GM19099 (cell line): Measurements from ENCODE around the gene ASB18.

Experiments used
- POLR2A ChIP-seq: IDR thresholded peaks from 3 replicates; pipeline ENCODE4 v1.6.1; 2011; ENCODE audit warnings: low read depth; ENCODE audit not compliant: insufficient read length; ENCODE audit errors: extremely low read depth

ASB18 gene

GRCh38 chr2:236264256-236264655 is at the start of gene ASB18:
ASB18 (minus strand) TSS chr2:236264406; CDS start chr2:236264345, 61 bp downstream.
- TF ChIP-seq POLR2A: no peak

GRCh38 chr2:236311286-236311685 is 47.1 kb upstream of the ASB18 start:
- no peak for TF ChIP-seq POLR2A

- TF ChIP-seq POLR2A: no peak
These were observed 45.4 kb upstream of the ASB18 start for GRCh38 chr2:236309669-236310029.

GRCh38 chr2:236308855-236309668 is 44.9 kb upstream of the ASB18 start:
- TF ChIP-seq POLR2A: no peak

GRCh38 chr2:236307641-236308040 is 43.4 kb upstream of the ASB18 start:
- TF ChIP-seq POLR2A: no peak

- no peak for TF ChIP-seq POLR2A
These were observed 42.8 kb upstream of the ASB18 start for GRCh38 chr2:236306825-236307540.

GRCh38 chr2:236305964-236306605 is 41.9 kb upstream of the ASB18 start:
- TF ChIP-seq POLR2A: no peak

GRCh38 chr2:236305531-236305930 is 41.3 kb upstream of the ASB18 start:
- no peak for TF ChIP-seq POLR2A

- no peak for TF ChIP-seq POLR2A
These were observed 39.7 kb upstream of the ASB18 start for GRCh38 chr2:236303935-236304334.

- no peak for TF ChIP-seq POLR2A
These were observed 38.3 kb upstream of the ASB18 start for GRCh38 chr2:236302555-236302954.

- no peak for TF ChIP-seq POLR2A
These were observed 34.8 kb upstream of the ASB18 start for GRCh38 chr2:236298924-236299475.

GRCh38 chr2:236295481-236295880 is 31.3 kb upstream of the ASB18 start:
- no peak for TF ChIP-seq POLR2A

- TF ChIP-seq POLR2A: no peak
These were observed 30.4 kb upstream of the ASB18 start for GRCh38 chr2:236294647-236295046.

- no peak for TF ChIP-seq POLR2A
These were observed 29.1 kb upstream of the ASB18 start for GRCh38 chr2:236293241-236293810.

- TF ChIP-seq POLR2A: no peak
These were observed 27.7 kb upstream of the ASB18 start for GRCh38 chr2:236291911-236292310.
